Subcutaneous abdominal adipose tissue (tissue), 5 donors: ENCODE measurements around the gene PIGR.

ENCODE experiments used
- H3K27ac ChIP-seq: one replicate; pipeline ENCODE4 v1.7.0; 2013; ENCODE audit warnings: low read depth, mild to moderate bottlenecking, inconsistent platforms, low read length, moderate library complexity
- H3K27me3 ChIP-seq, 5 donors: one replicate each; pipeline ENCODE4 v1.7.0; 2013; ENCODE audit warnings: low read length in 5 of 5, inconsistent platforms in 1 of 5; ENCODE audit not compliant: control insufficient read depth in 5 of 5, insufficient read depth in 4 of 5
- H3K36me3 ChIP-seq, 5 donors: one replicate each; pipeline ENCODE4 v1.7.0; 2013; ENCODE audit warnings: low read length in 5 of 5; ENCODE audit not compliant: control insufficient read depth in 5 of 5, insufficient read depth in 5 of 5
- H3K4me1 ChIP-seq, 5 donors: one replicate each; pipeline ENCODE4 v1.7.0; 2013; ENCODE audit warnings: low read length in 5 of 5, mild to moderate bottlenecking in 3 of 5, moderate library complexity in 1 of 5; ENCODE audit not compliant: control insufficient read depth in 5 of 5, insufficient read depth in 5 of 5
- H3K4me3 ChIP-seq, 5 donors: one replicate each; pipeline ENCODE4 v1.7.0; 2013; ENCODE audit warnings: low read length in 5 of 5, low read depth in 1 of 5
- H3K9ac ChIP-seq, 5 donors: one replicate each; pipeline ENCODE4 v1.7.0; 2013; ENCODE audit warnings: low read length in 5 of 5, mild to moderate bottlenecking in 4 of 5, moderate library complexity in 3 of 5
- H3K9me3 ChIP-seq, 5 donors: one replicate each; pipeline ENCODE4 v1.7.0; 2013; ENCODE audit warnings: low read length in 5 of 5; ENCODE audit not compliant: control insufficient read depth in 5 of 5
- donor health status: healthy.
- donor health status: healthy.
- donor health status: healthy.
- donor health status: healthy.
- donor health status: healthy.

PIGR gene

DNA sequence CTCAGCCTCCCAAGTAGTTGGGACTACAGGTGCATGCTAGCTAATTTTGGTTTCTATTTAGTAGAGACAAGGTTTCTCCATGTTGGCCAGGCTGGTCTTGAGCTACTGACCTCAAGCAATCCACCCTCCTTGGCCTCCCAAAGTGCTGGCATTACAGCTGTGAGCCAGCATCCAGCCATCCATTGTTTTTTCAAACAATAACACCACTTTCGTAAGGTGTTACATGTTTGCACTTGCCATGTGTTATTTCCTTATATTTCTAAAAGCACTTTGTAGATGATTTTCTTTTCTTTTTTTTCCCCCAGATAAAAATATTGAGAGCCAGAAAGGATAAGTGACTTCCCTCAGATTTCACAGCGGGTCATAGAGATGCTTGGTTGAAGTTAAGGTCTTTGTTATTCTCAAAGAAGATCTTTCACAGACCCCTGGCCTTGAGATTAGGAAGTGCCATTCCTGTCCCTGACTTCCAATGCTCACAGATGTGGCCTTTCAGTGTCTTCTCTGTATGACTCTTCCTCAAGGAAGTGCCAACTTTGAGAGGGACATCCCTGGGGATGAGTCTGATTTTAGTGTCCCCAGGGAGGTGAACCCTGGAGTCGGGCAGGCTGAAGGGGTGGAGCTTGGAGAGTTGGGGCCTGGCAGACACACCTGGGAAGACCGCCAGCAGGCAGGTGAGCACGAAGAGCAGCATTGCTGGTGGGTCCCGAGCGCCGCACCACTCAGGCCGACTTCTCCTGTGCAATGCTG is 6.3 kb downstream of the PIGR start:
- H3K9ac ChIP-seq = no peak overlapping the region
- H3K36me3 ChIP-seq = no peaks in the 10 kb centered on the region
- H3K4me3 ChIP-seq = no peak overlapping the region
- no peaks in the 10 kb centered on the region for H3K4me1 ChIP-seq
- H3K27ac ChIP-seq = no peak overlapping the region
- peaks cover 0 to 14% (median 3%) of the 10 kb centered on the region in 5 donors for H3K27me3 ChIP-seq
- H3K9me3 ChIP-seq = no peaks in the 10 kb centered on the region

DNA sequence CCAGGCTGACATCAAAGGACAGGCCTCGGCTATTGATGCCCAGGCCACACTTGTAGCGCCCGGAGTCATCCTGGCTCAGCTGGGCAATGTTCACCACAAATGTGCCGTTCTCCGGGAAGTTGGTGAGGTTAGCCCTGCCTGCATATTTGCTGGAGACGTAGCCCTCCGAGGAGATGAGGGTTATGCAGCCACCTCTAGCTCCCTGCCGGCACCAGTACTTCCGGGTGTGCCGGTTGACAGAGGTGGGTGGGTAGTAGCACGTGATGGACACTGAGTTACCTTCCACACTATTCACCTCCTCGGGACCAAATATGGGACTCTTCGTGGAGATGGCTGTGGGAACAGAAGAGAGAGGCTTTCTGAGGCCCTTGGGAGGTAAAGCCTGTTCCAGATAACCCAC is 7.1 kb downstream of the PIGR start:
- Histone ChIP-seq H3K4me1 (no peaks in the 10 kb centered on the region), H3K4me3 (no peak overlapping the region), H3K9ac (no peak overlapping the region), H3K27me3 (peaks cover 0 to 13% (median 3%) of the 10 kb centered on the region in 5 donors), H3K9me3 (no peaks in the 10 kb centered on the region), H3K27ac (no peak overlapping the region), H3K36me3 (no peaks in the 10 kb centered on the region)

GRCh38 chr1:206937425-206937824 is 8.8 kb downstream of the PIGR start:
- H3K36me3 ChIP-seq = no peaks in the 10 kb centered on the region
- no peak overlapping the region for H3K9ac ChIP-seq
- no peak overlapping the region for H3K4me3 ChIP-seq
- H3K9me3 ChIP-seq = no peaks in the 10 kb centered on the region
- H3K27me3 ChIP-seq = peaks cover 0 to 7% (median 0%) of the 10 kb centered on the region in 5 donors
- no peak overlapping the region for H3K27ac ChIP-seq
- no peaks in the 10 kb centered on the region for H3K4me1 ChIP-seq

GRCh38 chr1:206935491-206936067 is 10.7 kb downstream of the PIGR start:
- Histone ChIP-seq H3K36me3 (no peaks in the 10 kb centered on the region), H3K9me3 (no peaks in the 10 kb centered on the region), H3K4me3 (no peak overlapping the region)

GRCh38 chr1:206933333-206933945 is 12.8 kb downstream of the PIGR start:
- no peak overlapping the region for H3K4me3 ChIP-seq
- H3K4me1 ChIP-seq = peaks cover 0 to 8% (median 0%) of the 10 kb centered on the region in 5 donors
- H3K9ac ChIP-seq = no peak overlapping the region
- no peaks in the 10 kb centered on the region for H3K9me3 ChIP-seq
- H3K27me3 ChIP-seq = peaks cover 0 to 7% (median 0%) of the 10 kb centered on the region in 5 donors
- no peak overlapping the region for H3K27ac ChIP-seq
- H3K36me3 ChIP-seq = no peaks in the 10 kb centered on the region

More at GRCh38 chr1:206935491-206936067, 10.7 kb downstream of the PIGR start:
- Histone ChIP-seq H3K9ac (no peak overlapping the region), H3K27ac (no peak overlapping the region), H3K4me1 (no peaks in the 10 kb centered on the region), H3K27me3 (peaks cover 0 to 7% (median 0%) of the 10 kb centered on the region in 5 donors)

GRCh38 chr1:206932177-206932576 is 14.1 kb downstream of the PIGR start:
- H3K9me3 ChIP-seq = no peaks in the 10 kb centered on the region
- H3K36me3 ChIP-seq = no peaks in the 10 kb centered on the region
- no peak overlapping the region for H3K9ac ChIP-seq
- peaks cover 0 to 8% (median 0%) of the 10 kb centered on the region in 5 donors for H3K4me1 ChIP-seq
- H3K4me3 ChIP-seq = no peak overlapping the region
- H3K27ac ChIP-seq = no peak overlapping the region
- peaks cover 0 to 2% (median 0%) of the 10 kb centered on the region in 5 donors for H3K27me3 ChIP-seq

DNA sequence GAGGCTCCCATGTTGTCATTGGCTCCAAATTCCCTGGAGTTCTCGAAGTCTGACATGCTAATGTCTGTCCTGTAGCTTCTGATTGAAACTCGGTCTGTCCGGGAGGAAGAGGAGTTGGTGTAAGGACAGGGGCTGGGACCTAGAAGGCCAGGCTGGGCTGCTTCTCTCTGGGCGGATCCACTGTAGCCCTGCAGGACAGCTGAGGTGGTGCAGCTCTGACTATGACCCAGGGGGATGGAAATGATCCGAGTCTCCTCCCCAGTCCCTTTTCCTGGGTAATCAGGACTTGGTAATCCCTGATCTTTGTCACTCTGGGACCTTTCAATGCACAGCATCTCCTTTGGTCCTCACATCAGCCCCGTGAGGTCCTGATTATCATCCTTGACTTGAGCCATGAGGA is 14.6 kb downstream of the PIGR start:
- no peaks in the 10 kb centered on the region for H3K9me3 ChIP-seq
- H3K9ac ChIP-seq = no peak overlapping the region
- H3K4me3 ChIP-seq = no peak overlapping the region
- H3K27ac ChIP-seq = no peak overlapping the region
- H3K4me1 ChIP-seq = peaks cover 0 to 8% (median 0%) of the 10 kb centered on the region in 5 donors
- peaks cover 0 to 2% (median 0%) of the 10 kb centered on the region in 5 donors for H3K27me3 ChIP-seq
- H3K36me3 ChIP-seq = no peaks in the 10 kb centered on the region

- peaks cover 0 to 15% (median under 1%) of the 10 kb centered on the region in 5 donors for H3K4me1 ChIP-seq
- no peak overlapping the region for H3K27ac ChIP-seq
- H3K36me3 ChIP-seq = no peaks in the 10 kb centered on the region
- H3K4me3 ChIP-seq = no peak overlapping the region
- peaks cover 0 to 2% (median 0%) of the 10 kb centered on the region in 5 donors for H3K27me3 ChIP-seq
- H3K9ac ChIP-seq = no peak overlapping the region
- H3K9me3 ChIP-seq = no peaks in the 10 kb centered on the region
Observed at GRCh38 chr1:206930210-206930798, 16.0 kb downstream of the PIGR start.

DNA sequence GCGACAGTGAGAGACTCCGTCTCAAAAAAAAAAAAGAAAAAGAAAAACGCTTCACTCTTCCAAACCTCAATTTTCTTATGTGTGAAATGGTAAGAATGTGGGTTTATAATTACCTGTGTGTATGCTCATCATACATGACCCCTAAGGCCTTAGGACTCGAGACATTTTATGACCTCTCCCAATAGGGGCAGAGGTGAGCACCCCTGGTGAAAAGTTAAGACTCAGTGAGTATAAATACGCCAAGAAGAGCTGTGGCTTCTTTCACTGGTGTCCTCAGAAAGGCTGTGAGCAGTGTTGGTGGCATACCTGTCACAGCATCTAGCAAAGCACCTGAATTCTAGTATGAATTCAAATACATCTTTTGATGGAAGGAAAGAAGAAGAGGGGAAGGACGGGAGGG is 16.7 kb downstream of the PIGR start:
- Histone ChIP-seq H3K4me1 (peaks cover 0 to 19% (median 4%) of the 10 kb centered on the region in 5 donors), H3K27me3 (peaks cover 0 to 2% (median 0%) of the 10 kb centered on the region in 5 donors), H3K9me3 (no peaks in the 10 kb centered on the region), H3K36me3 (no peaks in the 10 kb centered on the region), H3K27ac (no peak overlapping the region), H3K9ac (no peak overlapping the region), H3K4me3 (no peak overlapping the region)

DNA sequence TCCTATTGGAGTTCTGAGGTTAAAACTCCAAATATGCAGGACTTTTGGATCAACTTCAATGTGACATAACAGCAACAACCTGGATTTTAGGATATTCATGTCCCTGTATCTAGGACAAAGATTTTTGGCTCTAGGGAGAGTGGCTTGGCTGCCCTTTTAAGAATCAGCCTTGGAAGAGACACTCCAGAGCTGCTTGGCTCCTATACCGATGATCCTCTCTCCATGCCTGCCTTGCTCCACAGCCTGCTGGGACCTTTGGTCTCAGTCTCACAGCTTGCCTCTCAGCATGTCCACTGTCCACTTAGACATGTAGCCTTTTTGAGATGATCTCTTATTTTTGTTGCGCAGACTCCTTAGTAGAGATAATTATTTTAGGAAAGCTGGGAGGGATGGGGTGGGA is 20.0 kb downstream of the PIGR start:
- Histone ChIP-seq H3K27ac (no peak overlapping the region), H3K9me3 (no peaks in the 10 kb centered on the region), H3K36me3 (no peaks in the 10 kb centered on the region), H3K9ac (no peak overlapping the region), H3K27me3 (no peaks in the 10 kb centered on the region), H3K4me1 (peaks cover 0 to 50% (median 19%) of the 10 kb centered on the region in 5 donors), H3K4me3 (no peak overlapping the region)
